ENCODE results near the gene SCN10A.

- TF ChIP-seq CTCF (IDR thresholded peaks at IDR 0.05; ENCODE audit: low read depth, low read length) (no peak), EZH2phosphoT487 (IDR thresholded peaks at IDR 0.05; ENCODE audit: low read depth) (no peak)
These were observed 4.2 kb downstream of the SCN10A start for GRCh38 chr3:38811822-38812221.

Measured in OCI-LY3 (cell line).